ENCODE measurements around the gene RADIL. TPM values are rescaled to one million over a fixed set of nuclear protein-coding genes. Genes with fewer than 3 reads are reported as not detected.
A peak's percentile ranks its signal among the peaks of the same experiment; 100 is the strongest.

RADIL gene
- total and polyA plus RNA-seq, 9 of the 15 experiments (the other 6 are each of a cell fraction or from before 2014, with no cell fraction given) = 0.06 to 8.1 (median 1.9) TPM; not detected in 1

DNA sequence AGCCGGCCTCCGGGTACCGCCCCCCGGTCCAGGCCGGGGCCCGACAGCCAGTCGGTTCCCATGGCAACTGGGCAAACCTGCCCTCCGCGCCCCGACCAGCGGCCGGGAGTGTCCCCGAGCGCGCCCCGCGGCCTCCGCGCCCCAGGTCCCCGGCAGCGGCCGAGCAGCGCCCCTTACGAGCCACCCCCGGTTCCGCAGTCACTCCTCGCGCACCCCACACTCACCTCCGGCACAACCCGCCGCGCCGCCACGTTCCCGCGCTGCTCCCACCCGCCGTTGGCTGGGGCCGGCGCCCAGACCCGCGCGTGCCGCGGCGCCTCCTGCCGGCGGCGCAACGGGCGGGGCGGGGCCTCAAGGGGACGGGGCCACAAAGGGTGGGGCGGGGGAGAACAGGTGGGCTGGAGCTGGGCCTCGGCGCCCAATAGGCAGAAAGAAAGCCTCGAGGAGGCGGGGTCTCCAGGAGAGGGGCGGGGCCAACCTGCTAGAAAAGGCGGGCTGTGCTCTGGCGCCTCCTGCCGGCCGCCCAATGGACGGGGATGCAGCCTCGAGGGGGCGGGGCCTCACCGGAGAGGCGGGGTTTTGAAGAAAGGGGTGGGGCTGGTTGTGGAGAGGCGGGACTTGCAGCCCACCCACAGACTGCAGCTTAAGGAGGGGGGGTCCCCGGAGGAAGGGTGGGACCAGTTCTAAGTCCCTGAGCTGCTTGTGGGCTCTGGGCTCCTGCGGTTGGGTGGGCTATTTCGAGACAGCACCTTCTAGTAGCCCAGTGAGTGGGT, at the start of gene RADIL (continued):
- TF ChIP-seq, protein P1, sequence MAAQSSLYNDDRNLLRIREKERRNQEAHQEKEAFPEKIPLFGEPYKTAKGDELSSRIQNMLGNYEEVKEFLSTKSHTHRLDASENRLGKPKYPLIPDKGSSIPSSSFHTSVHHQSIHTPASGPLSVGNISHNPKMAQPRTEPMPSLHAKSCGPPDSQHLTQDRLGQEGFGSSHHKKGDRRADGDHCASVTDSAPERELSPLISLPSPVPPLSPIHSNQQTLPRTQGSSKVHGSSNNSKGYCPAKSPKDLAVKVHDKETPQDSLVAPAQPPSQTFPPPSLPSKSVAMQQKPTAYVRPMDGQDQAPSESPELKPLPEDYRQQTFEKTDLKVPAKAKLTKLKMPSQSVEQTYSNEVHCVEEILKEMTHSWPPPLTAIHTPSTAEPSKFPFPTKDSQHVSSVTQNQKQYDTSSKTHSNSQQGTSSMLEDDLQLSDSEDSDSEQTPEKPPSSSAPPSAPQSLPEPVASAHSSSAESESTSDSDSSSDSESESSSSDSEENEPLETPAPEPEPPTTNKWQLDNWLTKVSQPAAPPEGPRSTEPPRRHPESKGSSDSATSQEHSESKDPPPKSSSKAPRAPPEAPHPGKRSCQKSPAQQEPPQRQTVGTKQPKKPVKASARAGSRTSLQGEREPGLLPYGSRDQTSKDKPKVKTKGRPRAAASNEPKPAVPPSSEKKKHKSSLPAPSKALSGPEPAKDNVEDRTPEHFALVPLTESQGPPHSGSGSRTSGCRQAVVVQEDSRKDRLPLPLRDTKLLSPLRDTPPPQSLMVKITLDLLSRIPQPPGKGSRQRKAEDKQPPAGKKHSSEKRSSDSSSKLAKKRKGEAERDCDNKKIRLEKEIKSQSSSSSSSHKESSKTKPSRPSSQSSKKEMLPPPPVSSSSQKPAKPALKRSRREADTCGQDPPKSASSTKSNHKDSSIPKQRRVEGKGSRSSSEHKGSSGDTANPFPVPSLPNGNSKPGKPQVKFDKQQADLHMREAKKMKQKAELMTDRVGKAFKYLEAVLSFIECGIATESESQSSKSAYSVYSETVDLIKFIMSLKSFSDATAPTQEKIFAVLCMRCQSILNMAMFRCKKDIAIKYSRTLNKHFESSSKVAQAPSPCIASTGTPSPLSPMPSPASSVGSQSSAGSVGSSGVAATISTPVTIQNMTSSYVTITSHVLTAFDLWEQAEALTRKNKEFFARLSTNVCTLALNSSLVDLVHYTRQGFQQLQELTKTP (IDR thresholded peaks at IDR 0.05; ENCODE audit: low read depth in 1 of 2, partially characterized antibody in 2 of 2) = no peak
- TF ChIP-seq RFX1 (IDR thresholded peaks at IDR 0.05) (peak; percentile 76), DACH1 (IDR thresholded peaks at IDR 0.05; ENCODE audit: partially characterized antibody) (no peak), EZH2 (IDR thresholded peaks at IDR 0.05; ENCODE audit: borderline replicate concordance, low read depth, low read length) (no peak), STAG1 (CRISPR knock-in tag; IDR thresholded peaks at IDR 0.05; ENCODE audit: borderline replicate concordance) (no peak), IRF2 (CRISPR knock-in tag; IDR thresholded peaks at IDR 0.05) (no peak), PHB (CRISPR knock-in tag; IDR thresholded peaks at IDR 0.05) (no peak), ZNF512 (tag; IDR thresholded peaks at IDR 0.05) (no peak), DIDO1 (tag; IDR thresholded peaks at IDR 0.05; ENCODE audit: low read depth) (no peak), SMC3 (conservative IDR thresholded peaks at IDR 0.05; ENCODE audit: insufficient read depth, low read depth, low read length) (peak; percentile 42), SP1 (CRISPR knock-in tag; IDR thresholded peaks at IDR 0.05) (peak; percentile 98), ZNF311 (CRISPR knock-in tag; IDR thresholded peaks at IDR 0.05) (no peak), BCL6 (CRISPR knock-in tag; IDR thresholded peaks at IDR 0.05) (no peak), CC2D1A (IDR thresholded peaks at IDR 0.05) (0 out of 2 replicates have a peak, but pooled peaks have one; percentile 36), MYNN (IDR thresholded peaks at IDR 0.05) (no peak), MYNN (CRISPR knock-in tag; IDR thresholded peaks at IDR 0.05) (no peak), DPF2 (IDR thresholded peaks at IDR 0.05) (no peak), HDAC8 (tag; IDR thresholded peaks at IDR 0.05) (no peak), OTX1 (CRISPR knock-in tag; IDR thresholded peaks at IDR 0.05) (no peak), CHD1 (IDR thresholded peaks at IDR 0.05; ENCODE audit: low read length) (no peak), MAFG (tag; conservative IDR thresholded peaks at IDR 0.05) (no peak)
- TF ChIP-seq, protein P2, sequence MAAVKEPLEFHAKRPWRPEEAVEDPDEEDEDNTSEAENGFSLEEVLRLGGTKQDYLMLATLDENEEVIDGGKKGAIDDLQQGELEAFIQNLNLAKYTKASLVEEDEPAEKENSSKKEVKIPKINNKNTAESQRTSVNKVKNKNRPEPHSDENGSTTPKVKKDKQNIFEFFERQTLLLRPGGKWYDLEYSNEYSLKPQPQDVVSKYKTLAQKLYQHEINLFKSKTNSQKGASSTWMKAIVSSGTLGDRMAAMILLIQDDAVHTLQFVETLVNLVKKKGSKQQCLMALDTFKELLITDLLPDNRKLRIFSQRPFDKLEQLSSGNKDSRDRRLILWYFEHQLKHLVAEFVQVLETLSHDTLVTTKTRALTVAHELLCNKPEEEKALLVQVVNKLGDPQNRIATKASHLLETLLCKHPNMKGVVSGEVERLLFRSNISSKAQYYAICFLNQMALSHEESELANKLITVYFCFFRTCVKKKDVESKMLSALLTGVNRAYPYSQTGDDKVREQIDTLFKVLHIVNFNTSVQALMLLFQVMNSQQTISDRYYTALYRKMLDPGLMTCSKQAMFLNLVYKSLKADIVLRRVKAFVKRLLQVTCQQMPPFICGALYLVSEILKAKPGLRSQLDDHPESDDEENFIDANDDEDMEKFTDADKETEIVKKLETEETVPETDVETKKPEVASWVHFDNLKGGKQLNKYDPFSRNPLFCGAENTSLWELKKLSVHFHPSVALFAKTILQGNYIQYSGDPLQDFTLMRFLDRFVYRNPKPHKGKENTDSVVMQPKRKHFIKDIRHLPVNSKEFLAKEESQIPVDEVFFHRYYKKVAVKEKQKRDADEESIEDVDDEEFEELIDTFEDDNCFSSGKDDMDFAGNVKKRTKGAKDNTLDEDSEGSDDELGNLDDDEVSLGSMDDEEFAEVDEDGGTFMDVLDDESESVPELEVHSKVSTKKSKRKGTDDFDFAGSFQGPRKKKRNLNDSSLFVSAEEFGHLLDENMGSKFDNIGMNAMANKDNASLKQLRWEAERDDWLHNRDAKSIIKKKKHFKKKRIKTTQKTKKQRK (IDR thresholded peaks at IDR 0.05; ENCODE audit: borderline replicate concordance, low read depth, low read length) = no peak
